ENCODE data around the gene SH2B3.

Gene SH2B3

GRCh38 chr12:111407377-111408115 is 1.8 kb downstream of the SH2B3 start:
- Histone ChIP-seq H3K9me3 (ENCODE audit: control insufficient read depth, insufficient read depth, low read length) (no peaks in the 10 kb centered on the region), H3K9me2 (replicated peaks; ENCODE audit: control insufficient read depth, low read length) (no peaks in the 10 kb centered on the region), H3K79me2 (ENCODE audit: control insufficient read depth, low read length) (peaks cover 65% of the 10 kb centered on the region), H3K4me3 (ENCODE audit: low read length) (peak overlapping the region; percentile 97), H3K4me2 (ENCODE audit: low read length) (peak overlapping the region; percentile 97), H3K36me3 (ENCODE audit: control insufficient read depth, low read length) (peaks cover 8% of the 10 kb centered on the region; the same call in 1 of the 2 replicates), H3K27me3 (ENCODE audit: control insufficient read depth, low read length) (no peaks in the 10 kb centered on the region), H3F3A (ENCODE audit: control insufficient read depth, insufficient read depth) (peaks cover 13% of the 10 kb centered on the region; the same call in 1 of the 2 replicates), H3K27ac (ENCODE audit: low read depth, low read length) (peak overlapping the region; percentile 65), H3K4me1 (ENCODE audit: control insufficient read depth, low read length) (peaks cover 84% of the 10 kb centered on the region), H4K20me1 (ENCODE audit: control insufficient read depth, insufficient read depth, low read depth, low read length) (peaks cover 33% of the 10 kb centered on the region)
- TF ChIP-seq CTCF (IDR thresholded peaks at IDR 0.05; ENCODE audit: low read depth, low read length, poor library complexity, severe bottlenecking) (no peak), EZH2phosphoT487 (IDR thresholded peaks at IDR 0.05; ENCODE audit: borderline replicate concordance, low read length) (no peak)

DNA sequence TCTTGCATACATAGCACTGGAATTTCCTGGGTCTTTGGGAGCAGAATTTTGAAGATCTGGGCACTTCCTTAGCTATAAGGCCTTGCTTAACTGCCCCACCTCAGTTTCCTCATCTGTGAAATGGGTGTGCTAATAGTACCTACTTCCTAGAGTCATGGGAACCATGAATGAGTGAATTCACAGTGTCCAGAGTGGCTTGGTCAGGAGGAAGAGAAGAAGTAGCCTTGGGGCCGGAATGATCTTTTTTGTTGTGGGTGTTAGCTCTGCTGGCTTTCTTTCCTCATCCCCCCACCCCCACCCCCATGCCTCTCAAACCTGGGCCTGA is 2.4 kb downstream of the SH2B3 start:
- H3K9me3 ChIP-seq (ENCODE audit: control insufficient read depth, insufficient read depth, low read length), result no peaks in the 10 kb centered on the region
- H3K27me3 ChIP-seq (ENCODE audit: control insufficient read depth, low read length), result no peaks in the 10 kb centered on the region
- peak overlapping the region; percentile 97 for H3K4me2 ChIP-seq (ENCODE audit: low read length)
- H3K79me2 ChIP-seq (ENCODE audit: control insufficient read depth, low read length), result peaks cover 71% of the 10 kb centered on the region
- TF ChIP-seq CTCF (IDR thresholded peaks at IDR 0.05; ENCODE audit: low read depth, low read length, poor library complexity, severe bottlenecking) (no peak), EZH2phosphoT487 (IDR thresholded peaks at IDR 0.05; ENCODE audit: borderline replicate concordance, low read length) (no peak)
- no peak overlapping the region; the same call in 1 of the 2 replicates for H3K4me3 ChIP-seq (ENCODE audit: low read length)
- peaks cover 13% of the 10 kb centered on the region; the same call in 1 of the 2 replicates for H3F3A ChIP-seq (ENCODE audit: control insufficient read depth, insufficient read depth)
- no peaks in the 10 kb centered on the region for H3K9me2 ChIP-seq (replicated peaks; ENCODE audit: control insufficient read depth, low read length)
- peaks cover 33% of the 10 kb centered on the region for H4K20me1 ChIP-seq (ENCODE audit: control insufficient read depth, insufficient read depth, low read depth, low read length)
- peaks cover 80% of the 10 kb centered on the region for H3K4me1 ChIP-seq (ENCODE audit: control insufficient read depth, low read length)
- peaks cover 11% of the 10 kb centered on the region; the same call in 1 of the 2 replicates for H3K36me3 ChIP-seq (ENCODE audit: control insufficient read depth, low read length)
- no peak overlapping the region for H3K27ac ChIP-seq (ENCODE audit: low read depth, low read length)

DNA sequence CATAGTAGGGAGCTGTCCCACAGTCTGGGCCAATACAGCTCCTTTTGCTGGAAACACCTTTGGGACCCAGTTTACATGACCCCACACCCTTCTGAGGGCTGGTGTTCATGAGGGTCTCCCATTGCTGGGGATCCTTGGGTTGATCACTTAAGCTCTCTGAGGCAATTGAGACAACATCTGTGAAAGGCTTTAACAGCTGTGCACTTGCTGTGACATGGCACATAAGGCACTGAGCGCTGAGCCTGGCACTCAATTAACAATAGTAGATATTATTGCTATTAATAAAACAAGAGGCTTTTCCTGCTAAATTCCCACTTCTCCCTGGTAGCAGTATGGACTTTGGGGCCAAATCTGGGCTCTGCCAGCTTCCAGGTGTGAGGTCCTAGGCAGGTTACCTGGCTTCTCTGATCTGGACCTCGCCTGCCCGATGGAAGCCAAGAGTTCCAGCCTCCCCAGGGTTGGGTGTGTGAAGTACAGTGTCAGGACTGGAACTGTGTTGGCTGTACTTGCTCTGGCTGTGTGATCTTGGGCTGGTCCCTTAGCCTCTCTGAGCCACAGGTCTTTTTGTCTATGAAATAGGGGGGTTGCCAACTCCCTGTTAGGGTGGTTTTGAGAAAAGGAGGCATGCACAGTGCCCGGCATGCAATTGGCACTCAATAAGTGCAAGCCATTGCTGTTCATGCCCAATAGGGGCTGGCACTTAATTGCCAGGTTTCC is 3.1 kb downstream of the SH2B3 start:
- no peaks in the 10 kb centered on the region for H3K9me3 ChIP-seq (ENCODE audit: control insufficient read depth, insufficient read depth, low read length)
- H3K4me1 ChIP-seq (ENCODE audit: control insufficient read depth, low read length), result peaks cover 72% of the 10 kb centered on the region
- H3F3A ChIP-seq (ENCODE audit: control insufficient read depth, insufficient read depth), result peaks cover 7% of the 10 kb centered on the region; the same call in 1 of the 2 replicates
- H3K27me3 ChIP-seq (ENCODE audit: control insufficient read depth, low read length), result no peaks in the 10 kb centered on the region
- TF ChIP-seq EZH2phosphoT487 (IDR thresholded peaks at IDR 0.05; ENCODE audit: borderline replicate concordance, low read length), result no peak
- no peak for TF ChIP-seq CTCF (IDR thresholded peaks at IDR 0.05; ENCODE audit: low read depth, low read length, poor library complexity, severe bottlenecking)
- peak overlapping the region; percentile 33 for H3K4me3 ChIP-seq (ENCODE audit: low read length)
- no peaks in the 10 kb centered on the region for H3K9me2 ChIP-seq (replicated peaks; ENCODE audit: control insufficient read depth, low read length)
- H3K4me2 ChIP-seq (ENCODE audit: low read length), result peak overlapping the region; percentile 97
- H4K20me1 ChIP-seq (ENCODE audit: control insufficient read depth, insufficient read depth, low read depth, low read length), result peaks cover 40% of the 10 kb centered on the region
- peaks cover 11% of the 10 kb centered on the region; the same call in 1 of the 2 replicates for H3K36me3 ChIP-seq (ENCODE audit: control insufficient read depth, low read length)
- peaks cover 78% of the 10 kb centered on the region for H3K79me2 ChIP-seq (ENCODE audit: control insufficient read depth, low read length)
- H3K27ac ChIP-seq (ENCODE audit: low read depth, low read length), result no peak overlapping the region

All from DOHH2 (cell line).